ENCODE measurements around the gene TIAM2. TPM values are rescaled to one million over a fixed set of nuclear protein-coding genes. Genes with fewer than 3 reads are reported as not detected.

Gene TIAM2
- total RNA-seq, 2 experiments from 2014 or later: 5.4 to 6.2 TPM

DNA sequence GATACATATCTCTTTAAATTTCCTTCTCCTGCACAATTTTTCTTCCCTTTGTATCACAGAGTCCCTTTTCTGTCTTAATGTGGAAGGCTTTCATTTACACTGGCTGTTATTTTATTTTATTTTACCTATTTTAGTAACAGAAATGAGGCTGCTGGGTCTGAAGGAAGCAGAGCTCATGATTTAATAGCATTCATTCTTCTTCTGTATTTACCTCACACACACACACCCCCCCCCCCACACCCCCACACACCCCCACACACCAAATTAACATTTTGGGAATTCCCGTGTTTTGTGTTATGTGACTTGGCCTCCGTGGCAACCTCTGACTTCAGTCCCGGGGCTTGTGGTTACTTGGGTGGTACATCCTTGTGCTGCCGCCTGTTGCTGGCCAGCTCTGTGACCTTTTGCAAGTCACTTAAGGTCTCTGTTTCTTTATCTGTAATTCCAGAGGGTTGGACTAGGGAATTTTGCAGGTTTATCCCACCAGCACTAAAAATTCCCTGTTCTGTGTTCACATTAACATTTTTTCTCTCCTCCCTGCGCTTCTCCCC lies 108.8 kb downstream of the TIAM2 start:
- BruUV-seq (replicated peaks): no TSS peak
- ChIA-PET CTCF (ENCODE audit: unreplicated experiment) (no interaction called here), POLR2A (interaction anchor here (0.7 kb wide), 2 partner anchors 204 to 384 kb away, joined by 6 to 7 read pairs; no protein-coding TSS in a partner anchor)
- no peaks in the 10 kb centered on the region for H4K20me1 ChIP-seq (ENCODE audit: insufficient read depth, low read length)
- no peaks in the 10 kb centered on the region for H3K9me2 ChIP-seq (ENCODE audit: insufficient read depth, low read length)
- no peaks in the 10 kb centered on the region for H3K36me3 ChIP-seq (ENCODE audit: insufficient read depth, low read length)
- H3K9me3 ChIP-seq (ENCODE audit: low read length): no peaks in the 10 kb centered on the region
- intact Hi-C loops (cut with micrococcal nuclease; ENCODE audit: unreplicated experiment): no loop called here
- no peaks in the 10 kb centered on the region for H3K79me2 ChIP-seq (ENCODE audit: insufficient read depth, low read depth, low read length)
- no peaks in the 10 kb centered on the region for H3K4me1 ChIP-seq (ENCODE audit: insufficient read depth, low read length, poor library complexity, severe bottlenecking)
- H2AFZ ChIP-seq (ENCODE audit: low read length): no peak overlapping the region
- no peak overlapping the region for H3K4me3 ChIP-seq (ENCODE audit: low read depth, low read length, poor library complexity, severe bottlenecking)
- H3K4me2 ChIP-seq (ENCODE audit: low read length): no peak overlapping the region
- DNase-seq (ENCODE audit: low spot score): no peak
- TF ChIP-seq EZH2phosphoT487 (IDR thresholded peaks at IDR 0.05; ENCODE audit: borderline replicate concordance, low read depth, low read length): no peak
- TF ChIP-seq, protein P1, sequence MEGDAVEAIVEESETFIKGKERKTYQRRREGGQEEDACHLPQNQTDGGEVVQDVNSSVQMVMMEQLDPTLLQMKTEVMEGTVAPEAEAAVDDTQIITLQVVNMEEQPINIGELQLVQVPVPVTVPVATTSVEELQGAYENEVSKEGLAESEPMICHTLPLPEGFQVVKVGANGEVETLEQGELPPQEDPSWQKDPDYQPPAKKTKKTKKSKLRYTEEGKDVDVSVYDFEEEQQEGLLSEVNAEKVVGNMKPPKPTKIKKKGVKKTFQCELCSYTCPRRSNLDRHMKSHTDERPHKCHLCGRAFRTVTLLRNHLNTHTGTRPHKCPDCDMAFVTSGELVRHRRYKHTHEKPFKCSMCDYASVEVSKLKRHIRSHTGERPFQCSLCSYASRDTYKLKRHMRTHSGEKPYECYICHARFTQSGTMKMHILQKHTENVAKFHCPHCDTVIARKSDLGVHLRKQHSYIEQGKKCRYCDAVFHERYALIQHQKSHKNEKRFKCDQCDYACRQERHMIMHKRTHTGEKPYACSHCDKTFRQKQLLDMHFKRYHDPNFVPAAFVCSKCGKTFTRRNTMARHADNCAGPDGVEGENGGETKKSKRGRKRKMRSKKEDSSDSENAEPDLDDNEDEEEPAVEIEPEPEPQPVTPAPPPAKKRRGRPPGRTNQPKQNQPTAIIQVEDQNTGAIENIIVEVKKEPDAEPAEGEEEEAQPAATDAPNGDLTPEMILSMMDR (conservative IDR thresholded peaks at IDR 0.05; ENCODE audit: low read length): no peak
- no peak overlapping the region for H3K27ac ChIP-seq (ENCODE audit: low read depth, low read length, poor library complexity, severe bottlenecking)

DNA sequence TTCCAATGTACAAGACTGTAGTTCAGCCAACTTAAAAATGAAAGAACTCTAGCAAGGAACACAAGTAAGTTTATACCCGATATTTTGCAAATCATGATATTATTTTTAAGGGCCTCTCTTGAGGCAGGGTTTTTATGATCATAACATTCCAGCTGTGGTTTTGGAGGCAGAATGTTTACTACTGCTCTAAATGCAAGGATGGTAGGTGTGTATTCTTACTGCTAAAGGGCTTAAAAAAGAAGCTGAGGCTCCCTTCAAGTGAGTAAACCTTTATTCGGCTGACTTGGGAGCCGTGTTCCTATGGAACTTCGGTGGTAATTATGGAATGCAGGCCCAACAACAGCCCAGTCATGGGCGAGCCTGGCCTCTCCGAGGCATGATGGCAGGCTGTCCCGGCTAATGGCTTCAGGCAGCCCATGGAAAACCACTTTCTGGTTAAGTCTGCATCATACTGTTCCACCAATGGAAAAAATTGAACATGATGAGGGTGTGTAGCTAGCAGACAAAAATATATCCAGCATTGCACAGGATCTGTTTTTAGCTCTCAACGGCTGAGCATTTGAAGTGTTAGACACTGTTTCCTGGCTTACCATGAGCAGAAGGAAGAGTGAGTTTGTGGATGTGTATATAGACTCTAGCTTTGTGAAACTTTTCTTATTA lies 111.5 kb downstream of the TIAM2 start:
- Histone ChIP-seq H3K36me3 (ENCODE audit: insufficient read depth, low read length) (no peaks in the 10 kb centered on the region), H4K20me1 (ENCODE audit: insufficient read depth, low read length) (no peaks in the 10 kb centered on the region), H2AFZ (ENCODE audit: low read length) (no peak overlapping the region), H3K9me2 (ENCODE audit: insufficient read depth, low read length) (no peaks in the 10 kb centered on the region), H3K9me3 (ENCODE audit: low read length) (no peaks in the 10 kb centered on the region), H3K79me2 (ENCODE audit: insufficient read depth, low read depth, low read length) (no peaks in the 10 kb centered on the region), H3K27ac (ENCODE audit: low read depth, low read length, poor library complexity, severe bottlenecking) (no peak overlapping the region), H3K4me3 (ENCODE audit: low read depth, low read length, poor library complexity, severe bottlenecking) (no peak overlapping the region), H3K4me2 (ENCODE audit: low read length) (no peak overlapping the region), H3K4me1 (ENCODE audit: insufficient read depth, low read length, poor library complexity, severe bottlenecking) (no peaks in the 10 kb centered on the region)
- TF ChIP-seq EZH2phosphoT487 (IDR thresholded peaks at IDR 0.05; ENCODE audit: borderline replicate concordance, low read depth, low read length): no peak
- TF ChIP-seq, protein P1 (conservative IDR thresholded peaks at IDR 0.05; ENCODE audit: low read length): no peak
- DNase-seq (ENCODE audit: low spot score): no peak
- no TSS peak for BruUV-seq (replicated peaks)
- ChIA-PET CTCF (ENCODE audit: unreplicated experiment) (no interaction called here), POLR2A (interaction anchor here (1.2 kb wide), 1 partner anchor 15 kb away, joined by 3 read pairs; no protein-coding TSS in a partner anchor)
- intact Hi-C loops (cut with micrococcal nuclease; ENCODE audit: unreplicated experiment): no loop called here
